Measurements from ENCODE around the gene DLGAP4. TPM values are rescaled to one million over a fixed set of nuclear protein-coding genes. Genes with fewer than 3 reads are reported as not detected.
A peak's percentile ranks its signal among the peaks of the same experiment; 100 is the strongest.

The DLGAP4 gene
- total RNA-seq, 1 donor = 18.1 TPM

- no peaks in the 10 kb centered on the region for H3K36me3 ChIP-seq (ENCODE audit: insufficient read depth, low read length)
- H3K9me3 ChIP-seq (ENCODE audit: low read depth, low read length) = no peaks in the 10 kb centered on the region
- peaks cover 7% of the 10 kb centered on the region for H3K79me2 ChIP-seq (ENCODE audit: insufficient read depth, low read length)
- H3K27ac ChIP-seq (ENCODE audit: low read depth, low read length) = no peak overlapping the region
- no peak overlapping the region for H3K4me3 ChIP-seq (ENCODE audit: insufficient read depth, low read length)
- peaks cover 26% of the 10 kb centered on the region for H3K4me1 ChIP-seq (ENCODE audit: insufficient read depth, low read length)
- peak overlapping the region; percentile 85 for H3K4me2 ChIP-seq (ENCODE audit: insufficient read depth, low read length)
- peaks cover 20% of the 10 kb centered on the region for H4K20me1 ChIP-seq (ENCODE audit: insufficient read depth, low read length)
- H3K27me3 ChIP-seq (ENCODE audit: insufficient read depth, low read length) = no peaks in the 10 kb centered on the region
- DNase-seq (ENCODE audit: insufficient read length, low spot score, missing footprints) = peak; percentile 53
- H2AFZ ChIP-seq (ENCODE audit: low read length) = no peak overlapping the region
- TF ChIP-seq CTCF (IDR thresholded peaks at IDR 0.05; ENCODE audit: extremely low read depth, low read depth, low read length) = no peak
Observed at GRCh38 chr20:36571564-36572504, 265.7 kb downstream of the DLGAP4 start.

- no peaks in the 10 kb centered on the region for H3K36me3 ChIP-seq (ENCODE audit: insufficient read depth, low read length)
- DNase-seq (ENCODE audit: insufficient read length, low spot score, missing footprints) = peak; percentile 89
- no peaks in the 10 kb centered on the region for H3K27me3 ChIP-seq (ENCODE audit: insufficient read depth, low read length)
- no peaks in the 10 kb centered on the region for H3K9me3 ChIP-seq (ENCODE audit: low read depth, low read length)
- peaks cover 7% of the 10 kb centered on the region for H3K79me2 ChIP-seq (ENCODE audit: insufficient read depth, low read length)
- peak overlapping the region; percentile 97 for H2AFZ ChIP-seq (ENCODE audit: low read length)
- H3K4me2 ChIP-seq (ENCODE audit: insufficient read depth, low read length) = peak overlapping the region; percentile 85
- no peak for TF ChIP-seq CTCF (IDR thresholded peaks at IDR 0.05; ENCODE audit: extremely low read depth, low read depth, low read length)
- H3K4me3 ChIP-seq (ENCODE audit: insufficient read depth, low read length) = peak overlapping the region; percentile 82
- H3K4me1 ChIP-seq (ENCODE audit: insufficient read depth, low read length) = peaks cover 26% of the 10 kb centered on the region
- peak overlapping the region; percentile 45 for H3K27ac ChIP-seq (ENCODE audit: low read depth, low read length)
- peaks cover 21% of the 10 kb centered on the region for H4K20me1 ChIP-seq (ENCODE audit: insufficient read depth, low read length)
Observed at GRCh38 chr20:36572701-36573102, 266.6 kb downstream of the DLGAP4 start.

- DNase-seq (ENCODE audit: insufficient read length, low spot score, missing footprints) = peak; percentile 98
- no peak for TF ChIP-seq CTCF (IDR thresholded peaks at IDR 0.05; ENCODE audit: extremely low read depth, low read depth, low read length)
- H3K36me3 ChIP-seq (ENCODE audit: insufficient read depth, low read length) = no peaks in the 10 kb centered on the region
- peak within 1 kb of the TSS; percentile 45 for H3K27ac ChIP-seq (ENCODE audit: low read depth, low read length)
- H4K20me1 ChIP-seq (ENCODE audit: insufficient read depth, low read length) = peaks cover 21% of the 10 kb centered on the region
- no peaks in the 10 kb centered on the region for H3K9me3 ChIP-seq (ENCODE audit: low read depth, low read length)
- peak within 1 kb of the TSS; percentile 82 for H3K4me3 ChIP-seq (ENCODE audit: insufficient read depth, low read length)
- peak within 1 kb of the TSS; percentile 97 for H2AFZ ChIP-seq (ENCODE audit: low read length)
- H3K79me2 ChIP-seq (ENCODE audit: insufficient read depth, low read length) = peaks cover 11% of the 10 kb centered on the region
- H3K27me3 ChIP-seq (ENCODE audit: insufficient read depth, low read length) = no peaks in the 10 kb centered on the region
- peaks cover 26% of the 10 kb centered on the region for H3K4me1 ChIP-seq (ENCODE audit: insufficient read depth, low read length)
- H3K4me2 ChIP-seq (ENCODE audit: insufficient read depth, low read length) = peak within 1 kb of the TSS; percentile 86
Observed at GRCh38 chr20:36573103-36573797, 267.1 kb downstream of the DLGAP4 start, which contains the start of gene TGIF2. TSS of gene TGIF2 (plus strand) at chr20:36573597. CDS start at chr20:36578775, 5,178 bp downstream.

Measured in osteoblast (primary cell).